ENCODE results near the gene LGALS9B. TPM values are rescaled to one million over a fixed set of nuclear protein-coding genes. Genes with fewer than 3 reads are reported as not detected.
"Not testable (repeated sequence)": the region's sequence is repeated elsewhere in the genome, so short reads cannot be mapped to it uniquely, and the experiment has no call there.

The LGALS9B gene
- total RNA-seq: 0.98 TPM

GRCh38 chr17:20467447-20467846 lies at the start of gene LGALS9B:
LGALS9B (minus strand) TSS chr17:20467539; CDS start chr17:20467470, 69 bp downstream.
- DNase-seq (ENCODE audit: extremely low spot score in 2 of 2); H3K36me3 ChIP-seq; H3K4me1 ChIP-seq; H3K4me3 ChIP-seq; intact Hi-C loops (cut with DNase I); H3K27ac ChIP-seq; H3K27me3 ChIP-seq; H3K9me3 ChIP-seq: not testable (repeated sequence)

- DNase-seq (ENCODE audit: extremely low spot score in 2 of 2); H3K27me3 ChIP-seq; H3K27ac ChIP-seq; H3K9me3 ChIP-seq; intact Hi-C loops (cut with DNase I); H3K36me3 ChIP-seq; H3K4me1 ChIP-seq; H3K4me3 ChIP-seq: not testable (repeated sequence)
Measured at GRCh38 chr17:20516986-20517385, 49.6 kb upstream of the LGALS9B start.

- DNase-seq (ENCODE audit: extremely low spot score in 2 of 2); H3K4me3 ChIP-seq; intact Hi-C loops (cut with DNase I); H3K36me3 ChIP-seq; H3K27ac ChIP-seq; H3K27me3 ChIP-seq; H3K9me3 ChIP-seq; H3K4me1 ChIP-seq: not testable (repeated sequence)
Measured at GRCh38 chr17:20515099-20515498, 47.8 kb upstream of the LGALS9B start.

- H3K27ac ChIP-seq; H3K9me3 ChIP-seq; H3K36me3 ChIP-seq; H3K27me3 ChIP-seq; H3K4me1 ChIP-seq; intact Hi-C loops (cut with DNase I); H3K4me3 ChIP-seq; DNase-seq (ENCODE audit: extremely low spot score in 2 of 2): not testable (repeated sequence)
Measured at GRCh38 chr17:20513539-20513938, 46.2 kb upstream of the LGALS9B start.

DNA sequence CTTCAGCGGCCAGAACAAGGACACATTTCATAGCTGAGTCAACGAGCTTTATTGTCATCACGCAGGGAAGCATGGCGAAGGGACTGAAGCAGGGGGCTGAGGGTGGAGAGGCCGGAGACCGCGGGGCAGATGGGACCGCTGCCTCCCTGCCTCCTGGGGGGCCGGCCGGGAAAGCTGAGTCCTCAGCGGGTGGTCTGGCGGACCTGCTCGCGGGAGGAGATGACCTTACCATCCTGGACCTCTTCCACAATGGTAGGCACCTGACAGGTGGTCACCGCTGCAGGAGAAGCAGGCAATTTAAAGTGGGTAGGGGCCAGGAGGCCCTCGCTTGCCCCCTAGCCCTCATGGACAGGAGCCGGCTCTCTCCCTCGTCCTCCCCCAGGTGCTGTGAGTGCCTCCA lies 45.0 kb upstream of the LGALS9B start:
- H3K27ac ChIP-seq; H3K9me3 ChIP-seq; H3K4me3 ChIP-seq; H3K27me3 ChIP-seq; intact Hi-C loops (cut with DNase I); H3K4me1 ChIP-seq; DNase-seq (ENCODE audit: extremely low spot score in 2 of 2); H3K36me3 ChIP-seq: not testable (repeated sequence)

DNA sequence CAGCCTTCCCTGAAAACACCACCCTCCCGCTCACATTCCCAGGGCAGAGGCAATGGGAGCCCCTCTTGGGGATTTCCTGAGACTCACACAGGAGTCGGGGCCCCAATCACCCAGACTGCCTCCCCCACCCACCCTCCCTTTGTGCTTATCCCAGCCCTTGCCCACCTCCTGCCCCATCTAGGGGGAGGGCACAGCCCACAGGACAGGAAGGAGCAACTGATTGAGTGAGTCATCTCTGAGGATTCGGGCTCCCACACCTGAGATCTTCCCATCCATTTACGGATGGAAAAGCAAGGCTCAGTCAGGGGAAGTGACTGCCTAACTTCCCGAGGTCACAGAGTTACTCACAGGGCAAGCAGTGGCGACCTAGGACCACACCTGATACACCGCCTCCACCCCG lies 44.4 kb upstream of the LGALS9B start:
- H3K9me3 ChIP-seq; H3K27ac ChIP-seq; H3K4me1 ChIP-seq; H3K27me3 ChIP-seq; H3K36me3 ChIP-seq; H3K4me3 ChIP-seq; DNase-seq (ENCODE audit: extremely low spot score in 2 of 2); intact Hi-C loops (cut with DNase I): not testable (repeated sequence)

DNA sequence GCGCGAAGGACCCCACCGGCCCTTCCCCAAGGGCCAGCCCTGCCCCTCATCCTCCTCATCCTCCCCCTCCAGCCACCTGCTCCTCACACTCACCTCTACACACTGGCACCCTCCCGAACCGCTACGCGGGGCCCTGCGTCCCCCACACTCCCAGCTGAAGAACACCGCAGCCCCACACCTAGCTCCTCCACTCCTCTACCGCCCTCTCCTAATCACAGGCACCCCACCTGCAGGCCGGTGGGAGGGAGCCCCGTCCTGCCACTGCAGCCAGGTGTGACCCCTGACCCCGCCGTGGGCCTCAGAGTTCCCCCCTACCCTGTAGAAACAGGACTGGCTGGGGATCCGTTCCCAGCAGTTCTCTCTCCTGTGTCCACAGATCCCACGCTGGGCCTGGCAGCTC lies 38.0 kb upstream of the LGALS9B start:
- intact Hi-C loops (cut with DNase I); H3K9me3 ChIP-seq; H3K4me1 ChIP-seq; H3K27me3 ChIP-seq; H3K36me3 ChIP-seq; DNase-seq (ENCODE audit: extremely low spot score in 2 of 2); H3K4me3 ChIP-seq; H3K27ac ChIP-seq: not testable (repeated sequence)

- H3K27me3 ChIP-seq; H3K9me3 ChIP-seq; H3K36me3 ChIP-seq; DNase-seq (ENCODE audit: extremely low spot score in 2 of 2); H3K27ac ChIP-seq; H3K4me3 ChIP-seq; intact Hi-C loops (cut with DNase I); H3K4me1 ChIP-seq: not testable (repeated sequence)
Measured at GRCh38 chr17:20504388-20505066, 37.2 kb upstream of the LGALS9B start.

GRCh38 chr17:20501896-20502295 lies 34.6 kb upstream of the LGALS9B start:
- H3K27me3 ChIP-seq; H3K27ac ChIP-seq; H3K4me1 ChIP-seq; intact Hi-C loops (cut with DNase I); DNase-seq (ENCODE audit: extremely low spot score in 2 of 2); H3K36me3 ChIP-seq; H3K4me3 ChIP-seq; H3K9me3 ChIP-seq: not testable (repeated sequence)

DNA sequence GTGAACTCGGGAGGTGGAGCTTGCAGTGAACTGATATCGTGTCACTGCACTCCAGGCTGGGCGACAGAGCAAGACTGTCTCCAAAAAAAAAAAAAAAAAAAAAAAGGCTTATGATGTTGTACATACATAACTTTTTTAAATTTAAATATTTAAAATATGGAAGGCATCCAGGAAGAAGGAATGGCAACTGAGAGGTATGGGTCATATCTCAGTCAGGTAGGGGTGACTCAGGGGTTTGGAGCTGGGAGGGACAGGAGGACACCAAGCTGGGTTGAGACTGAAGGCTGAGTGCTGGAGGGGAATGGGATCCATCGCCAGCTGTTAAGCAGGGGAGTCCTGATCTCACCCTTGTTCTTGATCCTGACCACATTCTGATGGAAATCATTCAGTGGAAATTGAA lies 33.0 kb upstream of the LGALS9B start:
- H3K4me3 ChIP-seq; intact Hi-C loops (cut with DNase I); H3K36me3 ChIP-seq; DNase-seq (ENCODE audit: extremely low spot score in 2 of 2); H3K27me3 ChIP-seq; H3K9me3 ChIP-seq; H3K27ac ChIP-seq; H3K4me1 ChIP-seq: not testable (repeated sequence)

- intact Hi-C loops (cut with DNase I); H3K4me3 ChIP-seq; H3K36me3 ChIP-seq; H3K9me3 ChIP-seq; DNase-seq (ENCODE audit: extremely low spot score in 2 of 2); H3K27ac ChIP-seq; H3K4me1 ChIP-seq; H3K27me3 ChIP-seq: not testable (repeated sequence)
Measured at GRCh38 chr17:20495420-20495819, 28.1 kb upstream of the LGALS9B start.

DNA sequence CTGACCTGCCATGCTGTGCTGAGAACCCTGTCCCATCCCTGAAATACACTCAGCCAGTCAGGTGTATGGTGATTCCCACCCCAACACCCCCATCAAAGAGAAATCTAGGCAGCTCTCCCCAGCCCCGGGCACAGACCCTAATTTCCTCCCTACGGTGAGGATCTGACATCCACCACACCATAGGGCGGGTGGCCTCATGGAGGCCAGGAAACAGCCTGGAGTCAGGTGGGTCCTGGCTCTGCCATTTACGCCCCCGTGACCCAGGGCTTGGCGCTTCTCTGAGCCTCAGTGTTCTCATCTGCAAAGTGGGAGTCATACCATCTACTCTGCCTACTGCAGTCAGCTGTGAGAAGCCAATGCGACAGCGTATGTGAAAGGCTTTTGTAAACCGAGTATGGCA lies 27.4 kb upstream of the LGALS9B start:
- DNase-seq (ENCODE audit: extremely low spot score in 2 of 2); H3K27me3 ChIP-seq; intact Hi-C loops (cut with DNase I); H3K9me3 ChIP-seq; H3K36me3 ChIP-seq; H3K4me1 ChIP-seq; H3K27ac ChIP-seq; H3K4me3 ChIP-seq: not testable (repeated sequence)

DNA sequence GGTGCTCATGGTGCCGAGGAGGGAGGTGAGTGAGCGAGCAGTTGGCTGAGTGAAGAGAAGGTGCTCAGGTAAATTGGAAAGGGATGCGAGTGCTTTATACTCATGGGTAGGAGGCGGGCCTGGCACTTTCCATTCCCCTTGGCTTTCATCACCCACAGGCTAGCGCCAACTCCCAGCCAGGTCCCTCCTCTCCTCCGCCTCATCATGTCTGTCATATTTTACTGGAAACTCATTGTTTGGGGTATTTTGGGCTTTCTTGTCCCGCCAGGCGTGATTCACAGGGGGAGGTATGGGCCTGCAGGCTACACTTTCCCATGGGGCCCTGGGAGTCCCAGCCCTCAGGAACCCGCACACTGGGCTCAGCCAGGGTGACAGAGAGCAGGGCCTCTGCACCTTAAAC lies 26.8 kb upstream of the LGALS9B start:
- DNase-seq (ENCODE audit: extremely low spot score in 2 of 2); H3K4me1 ChIP-seq; intact Hi-C loops (cut with DNase I); H3K4me3 ChIP-seq; H3K36me3 ChIP-seq; H3K27ac ChIP-seq; H3K9me3 ChIP-seq; H3K27me3 ChIP-seq: not testable (repeated sequence)

DNA sequence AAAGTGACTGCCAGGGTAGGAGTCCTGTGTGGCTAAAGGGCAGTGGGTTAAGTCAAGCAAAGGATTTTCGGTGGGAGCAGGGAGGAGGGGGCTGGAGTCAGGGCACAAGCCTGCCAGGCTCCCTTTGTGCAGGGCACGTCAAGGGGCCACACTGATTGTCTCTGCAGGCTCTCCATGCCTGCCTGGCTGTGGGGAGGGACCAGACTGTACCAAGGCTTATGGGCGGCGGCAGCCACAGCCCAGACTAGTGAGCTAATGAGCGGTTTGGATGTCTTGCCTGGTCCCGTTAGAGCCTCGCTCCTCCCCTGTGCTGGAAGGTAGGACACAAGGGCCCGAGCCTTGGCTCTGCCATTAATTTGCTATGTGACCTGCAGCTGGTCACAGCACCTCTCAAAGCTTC lies 25.6 kb upstream of the LGALS9B start:
- H3K4me3 ChIP-seq; H3K4me1 ChIP-seq; H3K36me3 ChIP-seq; H3K27me3 ChIP-seq; DNase-seq (ENCODE audit: extremely low spot score in 2 of 2); H3K27ac ChIP-seq; intact Hi-C loops (cut with DNase I); H3K9me3 ChIP-seq: not testable (repeated sequence)

All from vagina (tissue), 2 donors.